Colon (tissue), 2 donors: Measurements from ENCODE around the gene NCAM2.

ENCODE experiments used
- FAIRE-seq: peaks from 2 replicates; lab custom pipeline; 2012; peaks lifted over from hg19 to GRCh38; lab: Jason Lieb, UNC
- donor health status: control.
- donor health status: control.

Gene NCAM2

GRCh38 chr21:21458124-21458631 lies 460.0 kb downstream of the NCAM2 start:
- no peak for FAIRE-seq

- FAIRE-seq, result no peak
These were observed 462.8 kb downstream of the NCAM2 start for GRCh38 chr21:21460979-21461378.

- no peak for FAIRE-seq
These were observed 465.2 kb downstream of the NCAM2 start for GRCh38 chr21:21463456-21463855.

- no peak for FAIRE-seq
These were observed 466.5 kb downstream of the NCAM2 start for GRCh38 chr21:21464684-21465083.

- FAIRE-seq, result no peak
These were observed 468.5 kb downstream of the NCAM2 start for GRCh38 chr21:21466752-21467151.

GRCh38 chr21:21468003-21468402 lies 469.8 kb downstream of the NCAM2 start:
- no peak for FAIRE-seq

GRCh38 chr21:21481239-21481638 lies 483.0 kb downstream of the NCAM2 start:
- FAIRE-seq, result no peak

- FAIRE-seq, result no peak
These were observed 510.6 kb downstream of the NCAM2 start for GRCh38 chr21:21508859-21509258.

GRCh38 chr21:21530680-21531079 lies 532.5 kb downstream of the NCAM2 start:
- no peak for FAIRE-seq

- FAIRE-seq, result no peak
These were observed 549.3 kb downstream of the NCAM2 start for GRCh38 chr21:21547368-21547953.

- FAIRE-seq, result no peak
These were observed 561.3 kb downstream of the NCAM2 start for GRCh38 chr21:21559285-21560045.
